SJSA1 (cell line): ENCODE data around the gene NRXN3. TPM values are rescaled to one million over a fixed set of nuclear protein-coding genes. Genes with fewer than 3 reads are reported as not detected.

Source experiments
- DNase-seq, 2 experiments: peaks; one replicate each; pipeline ENCODE4 v3.0.0-alpha.2; 2015 to 2020; ENCODE audit warnings: low spot score in 2 of 2, low read depth in 1 of 2
- H3K27ac ChIP-seq: fragments of 250-450 bp; sonication (Bioruptor Pico); 2 replicates; pipeline ENCODE4 v1.5.1; 2020; ENCODE audit warnings: mild to moderate bottlenecking, moderate library complexity
- H3K27me3 ChIP-seq: fragments of 250-450 bp; sonication (Bioruptor Pico); replicated peaks from 2 replicates; pipeline ENCODE4 v1.5.1; 2020; ENCODE audit warnings: mild to moderate bottlenecking, moderate library complexity
- H3K36me3 ChIP-seq: fragments of 250-450 bp; sonication (Bioruptor Pico); 2 replicates; pipeline ENCODE4 v1.5.1; 2020; ENCODE audit warnings: mild to moderate bottlenecking
- H3K4me1 ChIP-seq: fragments of 250-450 bp; sonication (Bioruptor Pico); replicated peaks from 2 replicates; pipeline ENCODE4 v1.6.1; 2021; ENCODE audit warnings: mild to moderate bottlenecking
- H3K4me3 ChIP-seq: fragments of 250-450 bp; sonication (Bioruptor Pico); 2 replicates; pipeline ENCODE4 v1.5.1; 2020; ENCODE audit warnings: mild to moderate bottlenecking
- H3K9me3 ChIP-seq: fragments of 250-450 bp; sonication (Bioruptor Pico); replicated peaks from 2 replicates; pipeline ENCODE4 v1.5.1; 2020; ENCODE audit warnings: mild to moderate bottlenecking
- total RNA-seq: library from RNA; depleted of rRNA; stranded (reverse); fragments of >200 nt; shearing (Covaris generic); gene quantifications from 2 replicates; pipeline ENCODE4 v1.2.3, GENCODE V29; 2014; rRNA removed

Gene NRXN3
- total RNA-seq: 1.0 and 6.5 TPM in 2 replicates

DNA sequence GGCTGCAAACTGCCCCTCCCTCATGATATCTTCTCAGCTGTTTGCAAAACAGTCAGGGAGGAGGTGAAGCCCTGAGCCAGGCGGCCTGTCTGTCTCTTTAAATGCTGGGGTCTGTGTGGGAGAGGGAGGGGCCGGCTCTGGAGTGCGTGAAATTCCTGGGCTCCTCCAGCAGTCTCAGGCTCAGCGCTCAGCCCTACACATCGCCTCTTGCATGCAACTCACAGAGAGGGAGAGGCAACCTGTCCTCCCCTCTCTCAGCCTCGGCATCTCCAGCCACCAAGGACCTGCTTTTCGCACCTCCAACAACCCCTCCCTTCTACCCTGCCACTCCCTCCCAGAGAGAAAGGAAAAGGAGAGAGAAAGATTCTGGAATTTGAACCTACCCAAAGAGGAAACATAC is at the start of gene NRXN3:
Gene NRXN3 (plus strand): TSS at position 171 of the 400 bp plus-strand sequence. CDS start 72,721 bp downstream, outside the sequence.
- H3K27me3 ChIP-seq: no peaks in the 10 kb centered on the region
- no peak within 1 kb of the TSS for H3K27ac ChIP-seq
- no peaks in the 10 kb centered on the region for H3K36me3 ChIP-seq
- H3K4me3 ChIP-seq: peak within 1 kb of the TSS; percentile 32
- H3K9me3 ChIP-seq: no peaks in the 10 kb centered on the region
- peak; percentile 47 to 53 for DNase-seq
- peaks cover 4% of the 10 kb centered on the region; the same call in 1 of the 2 replicates for H3K4me1 ChIP-seq

DNA sequence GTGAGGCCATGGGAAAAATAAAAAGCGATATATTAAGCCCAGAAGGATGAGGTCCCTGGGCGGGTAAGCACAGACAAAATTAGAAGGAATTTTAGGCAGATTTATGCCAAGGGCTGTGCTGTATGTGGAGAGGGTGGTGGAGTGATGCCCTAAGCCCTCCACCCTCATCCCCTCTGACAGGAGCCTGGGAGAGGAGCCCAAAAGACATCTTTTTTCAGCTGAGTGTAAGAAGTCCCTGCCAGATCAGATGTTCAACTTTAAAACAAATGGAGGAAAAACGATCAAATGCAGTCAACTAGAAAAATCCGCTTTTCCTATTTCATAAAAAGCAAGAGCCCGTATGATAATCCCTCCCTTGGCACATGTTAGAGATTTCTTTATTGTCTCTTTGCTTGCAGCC is 47.7 kb upstream of the NRXN3 start:
- Histone ChIP-seq H3K4me3 (no peak overlapping the region), H3K9me3 (no peaks in the 10 kb centered on the region), H3K4me1 (no peaks in the 10 kb centered on the region), H3K27ac (no peak overlapping the region), H3K27me3 (no peaks in the 10 kb centered on the region), H3K36me3 (no peaks in the 10 kb centered on the region)
- DNase-seq: no peak

DNA sequence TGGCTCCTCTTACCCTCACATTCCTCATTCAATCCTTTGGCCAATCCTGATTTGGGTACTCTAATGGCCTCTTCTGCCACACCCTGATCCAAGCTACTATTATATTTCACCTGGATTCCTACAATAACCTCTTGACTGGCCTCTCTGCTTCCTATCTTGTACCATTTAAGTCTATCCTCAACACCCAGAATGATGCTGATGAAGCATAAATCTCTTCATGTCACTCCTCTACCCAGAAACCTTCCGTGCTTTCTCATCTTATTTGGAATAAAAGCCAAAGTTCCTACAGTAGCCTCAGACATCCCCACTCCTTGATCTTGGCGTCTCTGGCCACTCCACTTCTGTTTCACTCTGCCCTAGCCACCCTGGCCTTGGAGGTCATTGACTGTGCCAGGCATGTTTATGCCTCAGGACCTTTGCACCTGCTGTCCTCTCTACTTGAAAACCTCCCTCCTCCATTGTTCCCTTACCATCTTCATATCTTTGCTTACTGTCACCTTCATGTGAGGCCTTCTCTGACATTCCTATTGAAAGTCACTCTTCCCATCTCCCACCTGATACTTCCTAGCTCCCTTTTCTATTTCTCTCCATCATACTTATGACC is 46.4 kb upstream of the NRXN3 start:
- no peaks in the 10 kb centered on the region for H3K4me1 ChIP-seq
- DNase-seq: no peak
- no peaks in the 10 kb centered on the region for H3K36me3 ChIP-seq
- H3K9me3 ChIP-seq: no peaks in the 10 kb centered on the region
- H3K27ac ChIP-seq: no peak overlapping the region
- H3K4me3 ChIP-seq: no peak overlapping the region
- no peaks in the 10 kb centered on the region for H3K27me3 ChIP-seq

GRCh38 chr14:78127961-78128360 is 42.2 kb upstream of the NRXN3 start:
- H3K27me3 ChIP-seq: no peaks in the 10 kb centered on the region
- H3K4me1 ChIP-seq: no peaks in the 10 kb centered on the region
- no peak overlapping the region for H3K4me3 ChIP-seq
- no peaks in the 10 kb centered on the region for H3K36me3 ChIP-seq
- no peak for DNase-seq
- H3K27ac ChIP-seq: no peak overlapping the region
- no peaks in the 10 kb centered on the region for H3K9me3 ChIP-seq

DNA sequence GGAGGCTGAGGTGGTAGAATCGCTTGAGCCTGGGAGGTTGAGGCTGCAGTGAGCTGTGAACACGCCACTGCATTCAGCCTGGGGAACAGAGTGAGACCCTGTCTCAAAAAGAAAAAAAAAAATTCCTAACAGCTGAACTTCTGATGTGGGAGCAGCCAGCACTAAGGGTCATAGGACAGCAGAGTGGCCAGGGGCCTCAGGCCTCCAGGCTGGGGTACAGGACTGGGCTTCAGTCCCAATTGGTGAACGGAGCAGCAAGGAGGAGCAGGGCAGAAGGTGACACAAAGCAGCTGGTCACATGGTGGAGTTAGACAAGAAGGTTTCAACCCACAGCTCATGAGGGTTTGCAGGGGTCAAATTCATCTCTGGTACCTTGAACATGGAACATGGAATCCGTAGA is 40.8 kb upstream of the NRXN3 start:
- Histone ChIP-seq H3K9me3 (no peaks in the 10 kb centered on the region), H3K36me3 (no peaks in the 10 kb centered on the region), H3K4me3 (no peak overlapping the region), H3K27me3 (no peaks in the 10 kb centered on the region), H3K4me1 (no peaks in the 10 kb centered on the region), H3K27ac (no peak overlapping the region)
- DNase-seq: no peak

DNA sequence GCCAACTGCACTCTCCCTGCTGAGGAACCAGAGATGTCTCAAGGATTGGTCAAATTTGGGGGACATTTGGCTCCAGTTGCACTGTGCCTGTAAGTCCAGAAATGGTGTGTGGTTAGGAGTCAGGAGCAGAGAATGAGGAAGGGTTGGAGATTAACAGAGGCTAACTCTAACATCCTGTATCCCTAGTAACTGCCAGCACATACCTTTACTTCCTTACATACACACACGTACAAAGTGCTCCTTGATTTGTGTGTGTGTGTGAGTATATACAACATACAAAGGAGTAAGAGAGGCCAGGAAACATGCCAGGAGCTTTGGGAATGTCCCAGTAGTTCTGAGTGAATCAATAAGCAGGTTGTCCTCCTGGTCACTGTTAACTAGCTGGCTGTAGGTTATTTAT is 39.8 kb upstream of the NRXN3 start:
- Histone ChIP-seq H3K4me1 (peaks cover 7% of the 10 kb centered on the region), H3K27ac (no peak overlapping the region), H3K27me3 (no peaks in the 10 kb centered on the region), H3K36me3 (no peaks in the 10 kb centered on the region), H3K9me3 (no peaks in the 10 kb centered on the region), H3K4me3 (no peak overlapping the region)
- no peak for DNase-seq

DNA sequence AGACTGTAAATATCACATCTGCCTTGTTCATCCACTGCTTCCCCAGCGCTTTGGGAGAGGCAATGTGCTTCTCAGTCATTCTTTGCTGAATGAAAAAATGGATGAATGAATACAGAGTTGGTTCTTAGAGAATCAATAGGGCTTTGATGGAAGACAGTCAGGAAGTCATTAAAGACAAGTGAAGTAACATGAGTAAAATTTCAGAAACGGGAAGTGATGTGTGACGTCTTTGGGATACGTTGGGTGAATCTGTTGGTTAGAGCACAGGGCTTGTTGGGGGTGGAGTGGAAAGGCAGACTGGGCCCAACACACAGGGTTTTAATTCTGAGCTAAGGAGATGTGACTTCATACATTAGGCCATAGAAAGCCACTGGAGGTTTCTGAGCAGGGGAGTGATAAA is 39.0 kb upstream of the NRXN3 start:
- Histone ChIP-seq H3K27ac (no peak overlapping the region), H3K9me3 (no peaks in the 10 kb centered on the region), H3K36me3 (no peaks in the 10 kb centered on the region), H3K27me3 (no peaks in the 10 kb centered on the region), H3K4me1 (peaks cover 14% of the 10 kb centered on the region), H3K4me3 (no peak overlapping the region)
- no peak for DNase-seq

- Histone ChIP-seq H3K27me3 (no peaks in the 10 kb centered on the region), H3K27ac (no peak overlapping the region), H3K4me3 (no peak overlapping the region), H3K4me1 (peaks cover 17% of the 10 kb centered on the region), H3K36me3 (no peaks in the 10 kb centered on the region), H3K9me3 (no peaks in the 10 kb centered on the region)
- no peak for DNase-seq
These were observed 38.6 kb upstream of the NRXN3 start for GRCh38 chr14:78131616-78132015.

- no peak overlapping the region for H3K4me3 ChIP-seq
- peak; percentile 79 to 84 for DNase-seq
These were observed 34.7 kb upstream of the NRXN3 start for GRCh38 chr14:78135450-78135891.

GRCh38 chr14:78136695-78137094 is 33.5 kb upstream of the NRXN3 start:
- no peaks in the 10 kb centered on the region for H3K9me3 ChIP-seq
- no peak overlapping the region for H3K4me3 ChIP-seq
- H3K4me1 ChIP-seq: peaks cover 17% of the 10 kb centered on the region
- H3K27ac ChIP-seq: no peak overlapping the region
- no peaks in the 10 kb centered on the region for H3K27me3 ChIP-seq
- no peak for DNase-seq
- no peaks in the 10 kb centered on the region for H3K36me3 ChIP-seq

More at GRCh38 chr14:78135450-78135891, 34.7 kb upstream of the NRXN3 start:
- Histone ChIP-seq H3K27me3 (no peaks in the 10 kb centered on the region), H3K9me3 (no peaks in the 10 kb centered on the region), H3K36me3 (no peaks in the 10 kb centered on the region), H3K4me1 (peaks cover 17% of the 10 kb centered on the region), H3K27ac (peak overlapping the region; percentile 19; the same call in 1 of the 2 replicates)

GRCh38 chr14:78141590-78141989 is 28.6 kb upstream of the NRXN3 start:
- H3K27ac ChIP-seq: no peak overlapping the region
- no peak overlapping the region for H3K4me3 ChIP-seq
- H3K4me1 ChIP-seq: peaks cover 12% of the 10 kb centered on the region
- DNase-seq: no peak
- no peaks in the 10 kb centered on the region for H3K36me3 ChIP-seq
- peaks cover 4% of the 10 kb centered on the region; the same call in 1 of the 2 replicates for H3K9me3 ChIP-seq
- 0 out of 2 replicates have a peak, but pooled peaks cover 2% of the 10 kb centered on the region for H3K27me3 ChIP-seq

GRCh38 chr14:78142998-78143397 is 27.2 kb upstream of the NRXN3 start:
- Histone ChIP-seq H3K27ac (no peak overlapping the region), H3K9me3 (peaks cover 4% of the 10 kb centered on the region; the same call in 1 of the 2 replicates), H3K4me1 (peaks cover 12% of the 10 kb centered on the region), H3K4me3 (no peak overlapping the region), H3K36me3 (no peaks in the 10 kb centered on the region), H3K27me3 (0 out of 2 replicates have a peak, but pooled peaks cover 2% of the 10 kb centered on the region)
- no peak for DNase-seq

GRCh38 chr14:78143489-78144145 is 26.6 kb upstream of the NRXN3 start:
- H3K27me3 ChIP-seq: 0 out of 2 replicates have a peak, but pooled peaks cover 2% of the 10 kb centered on the region
- peaks cover 4% of the 10 kb centered on the region; the same call in 1 of the 2 replicates for H3K9me3 ChIP-seq
- H3K4me1 ChIP-seq: peaks cover 12% of the 10 kb centered on the region
- no peaks in the 10 kb centered on the region for H3K36me3 ChIP-seq
- no peak overlapping the region for H3K4me3 ChIP-seq
- no peak overlapping the region for H3K27ac ChIP-seq
- DNase-seq: peak; percentile 59 to 70
